Spinal cord (tissue), 10 donors: ENCODE results near the gene RPS5. TPM values are rescaled to one million over a fixed set of nuclear protein-coding genes. Genes with fewer than 3 reads are reported as not detected.
"Not testable (repeated sequence)": the region's sequence is repeated elsewhere in the genome, so short reads cannot be mapped to it uniquely, and the experiment has no call there.

Experiments used
- DNase-seq, 6 donors: peaks; one replicate each; pipeline versions ENCODE4 v3.0.0 to v3.0.0-alpha.2; 2013 to 2015; ENCODE audit warnings: low spot score in 6 of 6, low read depth in 4 of 6
- H3K27ac ChIP-seq: one replicate; pipeline ENCODE4 v1.5.1; 2013; ENCODE audit warnings: low read depth, low read length, control low read depth
- H3K27me3 ChIP-seq: one replicate; pipeline ENCODE4 v1.6.1; 2013; ENCODE audit warnings: low read length; ENCODE audit not compliant: control insufficient read depth, insufficient read depth
- H3K36me3 ChIP-seq: one replicate; pipeline ENCODE4 v1.6.1; 2013; ENCODE audit warnings: low read length; ENCODE audit not compliant: control insufficient read depth, insufficient read depth
- H3K4me1 ChIP-seq: one replicate; pipeline ENCODE4 v1.6.1; 2013; ENCODE audit warnings: low read length; ENCODE audit not compliant: control insufficient read depth, insufficient read depth
- H3K4me3 ChIP-seq: one replicate; pipeline ENCODE4 v1.5.1; 2013; ENCODE audit warnings: low read depth, low read length, control low read depth
- H3K9me3 ChIP-seq: one replicate; pipeline ENCODE4 v1.6.1; 2013; ENCODE audit warnings: low read length; ENCODE audit not compliant: control insufficient read depth, insufficient read depth
- WGBS: methylation state at CpG from one replicate; pipeline ENCODE4 v1.1.5; 2013; ENCODE audit warnings: missing lambda C conversion rate; ENCODE audit not compliant: insufficient coverage; 5-methylcytosine and 5-hydroxymethylcytosine counted together
- long read RNA-seq, 4 donors: transcript quantifications; one replicate each; lab custom pipeline, GENCODE V29; 2026
- polyA plus RNA-seq, 2 donors: library from polyadenylated mRNA; unstranded; fragments of 120-200 nt; gene quantifications; one replicate each; pipeline ENCODE4 v1.2.1, GENCODE V29; 2013; ENCODE audit not compliant: insufficient read length in 2 of 2
- total RNA-seq, 2 donors: library from RNA; depleted of rRNA in 1 of 2; stranded (reverse); fragments of 120-200 nt in 1 of 2; fragments of >200 nt in 1 of 2; gene quantifications; one replicate each; pipeline versions ENCODE4 v1.2.3 to v1.2.4, GENCODE V29; 2013 to 2014
- donor health status: healthy.

The RPS5 gene
- total RNA-seq (1,000 to 10,000 TPM in 1 of 2 donors, 100 to 1,000 TPM in 1; 925 to 1,177 TPM), polyA plus RNA-seq (100 to 1,000 TPM; 731 to 753 TPM)
- long read RNA-seq, donor 1, transcript RPS5-206 (4 exons, 970 nt) = minor isoform, 5 of 940 reads
- long read RNA-seq, donor 1, transcript RPS5-202 (5 exons, 1,520 nt) = minor isoform, 60 of 940 reads
- long read RNA-seq, donor 1, transcript RPS5-201 (6 exons, 740 nt) = major isoform, 588 of 940 reads
- long read RNA-seq, donor 1, transcript RPS5-207 (1 exons, 1,747 nt) = minor isoform, 7 of 940 reads
- long read RNA-seq, donor 1, partial matches to known transcripts = 118 of 940 reads
- long read RNA-seq, donor 1, other reads (novel, unspliced or antisense) = 154 of 940 reads
- long read RNA-seq, donor 2, transcript RPS5-206 (4 exons, 970 nt) = minor isoform, 6 of 265 reads
- long read RNA-seq, donor 2, transcript RPS5-202 (5 exons, 1,520 nt) = minor isoform, 11 of 265 reads
- long read RNA-seq, donor 2, transcript RPS5-201 (6 exons, 740 nt) = major isoform, 204 of 265 reads
- long read RNA-seq, donor 2, transcript RPS5-207 (1 exons, 1,747 nt) = minor isoform, 6 of 265 reads
- long read RNA-seq, donor 2, partial matches to known transcripts = 30 of 265 reads
- long read RNA-seq, donor 2, other reads (novel, unspliced or antisense) = 6 of 265 reads
- long read RNA-seq, donor 3, transcript RPS5-202 (5 exons, 1,520 nt) = minor isoform, 30 of 358 reads
- long read RNA-seq, donor 3, transcript RPS5-201 (6 exons, 740 nt) = major isoform, 278 of 358 reads
- long read RNA-seq, donor 3, partial matches to known transcripts = 41 of 358 reads
- long read RNA-seq, donor 3, other reads (novel, unspliced or antisense) = 0 of 358 reads
- long read RNA-seq, donor 4, transcript RPS5-207 (1 exons, 1,747 nt) = minor isoform, 40 of 2,541 reads
- long read RNA-seq, donor 4, transcript RPS5-208 (2 exons, 523 nt) = minor isoform, 14 of 2,541 reads
- long read RNA-seq, donor 4, transcript RPS5-202 (5 exons, 1,520 nt) = minor isoform, 151 of 2,541 reads
- long read RNA-seq, donor 4, transcript RPS5-201 (6 exons, 740 nt) = major isoform, 1,904 of 2,541 reads
- long read RNA-seq, donor 4, partial matches to known transcripts = 378 of 2,541 reads
- long read RNA-seq, donor 4, other reads (novel, unspliced or antisense) = 42 of 2,541 reads

DNA sequence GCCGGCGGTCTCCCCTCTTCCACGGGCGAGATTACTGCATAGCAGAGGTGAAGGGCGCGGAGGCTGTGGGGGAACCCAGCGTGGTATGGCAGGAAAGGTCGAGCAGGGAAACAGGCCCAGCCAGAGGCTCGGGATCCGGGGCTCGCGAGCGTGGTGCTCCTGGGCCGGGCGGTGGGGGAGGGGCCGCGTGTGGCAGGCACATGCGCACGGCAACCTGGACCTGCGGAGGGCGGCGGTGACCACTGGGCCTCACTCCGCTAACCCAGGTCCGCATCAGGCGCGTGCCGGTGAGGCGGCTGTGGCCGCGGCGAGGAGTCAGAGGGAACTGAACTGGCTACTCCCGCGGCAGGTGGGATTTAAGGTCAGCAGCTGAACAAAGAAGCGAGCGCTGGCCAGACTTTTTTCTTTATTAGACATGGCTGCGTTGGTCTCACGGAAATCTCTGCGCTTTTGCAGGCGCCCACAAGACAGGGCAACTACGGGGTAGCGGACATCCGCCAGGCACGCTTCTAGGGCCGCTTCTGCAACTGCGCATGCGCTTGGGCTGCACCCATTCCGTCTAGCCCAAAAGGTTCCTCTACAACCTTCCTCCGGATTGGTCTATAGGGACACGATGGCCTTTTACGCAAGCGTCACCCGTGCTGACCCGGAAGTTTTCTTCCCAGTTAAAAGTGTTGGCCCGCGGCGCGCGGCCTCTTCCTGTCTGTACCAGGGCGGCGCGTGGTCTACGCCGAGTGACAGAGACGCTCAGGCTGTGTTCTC is at the start of gene RPS5:
Gene RPS5 (plus strand): TSS at position 694 of the 762 bp plus-strand sequence. CDS start 869 bp downstream, outside the sequence.
- H3K36me3 ChIP-seq = peaks cover 27% of the 10 kb centered on the region
- H3K9me3 ChIP-seq = no peaks in the 10 kb centered on the region
- 0% methylated on average over 64 of the region's 64 CpGs for WGBS
- peak; percentile 90 to 100 (median 98) for DNase-seq
- no peaks in the 10 kb centered on the region for H3K27me3 ChIP-seq
- H3K4me3 ChIP-seq = peak within 1 kb of the TSS; percentile 88
- H3K27ac ChIP-seq = peak within 1 kb of the TSS; percentile 99
- H3K4me1 ChIP-seq = peaks cover 30% of the 10 kb centered on the region

DNA sequence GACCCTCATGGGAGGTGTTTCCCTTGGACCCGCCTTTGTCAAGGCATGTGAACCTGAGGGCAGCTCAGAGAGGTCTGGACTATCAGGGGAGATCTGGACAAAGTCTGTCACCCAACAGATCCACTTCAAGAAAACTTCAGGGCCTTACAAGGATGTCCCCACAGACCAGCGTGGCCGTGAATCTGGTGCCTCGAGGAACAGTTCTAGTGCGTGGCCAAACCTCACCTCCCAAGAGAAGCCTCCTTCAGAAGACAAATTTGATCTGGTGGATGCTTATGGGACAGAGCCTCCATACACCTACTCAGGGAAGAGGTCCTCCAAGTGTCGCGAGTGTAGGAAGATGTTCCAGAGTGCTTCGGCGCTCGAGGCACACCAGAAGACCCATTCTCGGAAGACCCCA is 48.7 kb upstream of the RPS5 start:
- Histone ChIP-seq H3K36me3 (peaks cover 60% of the 10 kb centered on the region), H3K27ac (no peak overlapping the region)
- 97% methylated on average over 10 of the region's 11 CpGs for WGBS

DNA sequence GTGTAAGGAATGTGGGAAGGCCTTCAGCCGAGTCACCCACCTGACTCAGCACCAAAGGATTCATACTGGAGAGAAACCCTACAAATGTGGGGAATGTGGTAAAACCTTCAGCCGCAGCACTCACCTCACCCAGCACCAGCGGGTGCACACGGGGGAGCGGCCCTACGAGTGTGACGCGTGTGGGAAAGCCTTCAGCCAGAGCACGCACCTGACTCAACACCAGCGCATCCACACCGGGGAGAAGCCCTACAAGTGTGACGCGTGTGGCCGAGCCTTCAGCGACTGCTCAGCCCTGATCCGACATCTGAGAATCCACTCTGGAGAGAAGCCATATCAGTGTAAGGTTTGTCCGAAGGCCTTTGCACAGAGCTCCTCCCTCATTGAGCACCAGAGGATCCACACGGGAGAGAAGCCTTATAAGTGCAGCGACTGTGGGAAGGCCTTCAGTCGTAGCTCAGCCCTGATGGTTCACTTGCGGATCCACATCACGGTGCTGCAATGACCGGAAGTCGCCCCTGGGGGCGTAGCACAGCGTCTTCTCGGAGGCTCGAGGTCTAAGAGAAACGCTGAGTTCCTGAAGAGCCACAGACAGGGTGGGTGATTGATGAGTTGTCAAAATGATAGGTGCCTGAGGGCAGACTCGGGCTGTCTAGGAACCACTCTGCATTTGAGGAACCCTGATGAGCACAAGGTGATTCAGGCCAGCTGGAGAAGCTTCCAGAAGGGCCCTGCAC is 48.1 kb upstream of the RPS5 start:
- no peak overlapping the region for H3K4me3 ChIP-seq
- WGBS = 69% methylated on average over 27 of the region's 30 CpGs
- no peaks in the 10 kb centered on the region for H3K9me3 ChIP-seq
- H3K4me1 ChIP-seq = no peaks in the 10 kb centered on the region
- H3K36me3 ChIP-seq = peaks cover 60% of the 10 kb centered on the region
- no peak for DNase-seq
- no peaks in the 10 kb centered on the region for H3K27me3 ChIP-seq
- no peak overlapping the region for H3K27ac ChIP-seq

More for the DNA sequence above, 48.7 kb upstream of the RPS5 start:
- no peaks in the 10 kb centered on the region for H3K9me3 ChIP-seq
- no peaks in the 10 kb centered on the region for H3K27me3 ChIP-seq
- DNase-seq = no peak
- no peak overlapping the region for H3K4me3 ChIP-seq
- H3K4me1 ChIP-seq = no peaks in the 10 kb centered on the region

DNA sequence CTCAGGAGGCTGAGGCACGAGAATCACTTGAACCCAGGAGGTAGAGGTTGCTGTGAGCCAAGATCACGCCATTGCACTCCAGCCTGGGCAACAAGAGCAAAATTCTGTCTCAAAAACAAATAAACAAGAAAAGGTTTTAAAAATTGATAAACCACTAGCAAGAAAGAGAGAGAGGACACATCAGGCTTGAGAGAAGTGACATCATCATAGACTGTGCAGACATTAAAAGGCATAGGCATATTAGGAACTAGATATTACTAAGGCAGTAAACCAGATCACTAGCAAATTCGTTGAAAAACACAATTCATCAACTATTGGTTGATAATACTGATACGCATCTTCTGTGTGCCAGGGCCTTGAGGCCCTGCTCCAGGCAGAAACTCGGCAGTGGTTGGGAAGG is 41.5 kb upstream of the RPS5 start:
- H3K27ac ChIP-seq = no peak overlapping the region
- WGBS = 70% methylated on average over 3 of the region's 5 CpGs

DNA sequence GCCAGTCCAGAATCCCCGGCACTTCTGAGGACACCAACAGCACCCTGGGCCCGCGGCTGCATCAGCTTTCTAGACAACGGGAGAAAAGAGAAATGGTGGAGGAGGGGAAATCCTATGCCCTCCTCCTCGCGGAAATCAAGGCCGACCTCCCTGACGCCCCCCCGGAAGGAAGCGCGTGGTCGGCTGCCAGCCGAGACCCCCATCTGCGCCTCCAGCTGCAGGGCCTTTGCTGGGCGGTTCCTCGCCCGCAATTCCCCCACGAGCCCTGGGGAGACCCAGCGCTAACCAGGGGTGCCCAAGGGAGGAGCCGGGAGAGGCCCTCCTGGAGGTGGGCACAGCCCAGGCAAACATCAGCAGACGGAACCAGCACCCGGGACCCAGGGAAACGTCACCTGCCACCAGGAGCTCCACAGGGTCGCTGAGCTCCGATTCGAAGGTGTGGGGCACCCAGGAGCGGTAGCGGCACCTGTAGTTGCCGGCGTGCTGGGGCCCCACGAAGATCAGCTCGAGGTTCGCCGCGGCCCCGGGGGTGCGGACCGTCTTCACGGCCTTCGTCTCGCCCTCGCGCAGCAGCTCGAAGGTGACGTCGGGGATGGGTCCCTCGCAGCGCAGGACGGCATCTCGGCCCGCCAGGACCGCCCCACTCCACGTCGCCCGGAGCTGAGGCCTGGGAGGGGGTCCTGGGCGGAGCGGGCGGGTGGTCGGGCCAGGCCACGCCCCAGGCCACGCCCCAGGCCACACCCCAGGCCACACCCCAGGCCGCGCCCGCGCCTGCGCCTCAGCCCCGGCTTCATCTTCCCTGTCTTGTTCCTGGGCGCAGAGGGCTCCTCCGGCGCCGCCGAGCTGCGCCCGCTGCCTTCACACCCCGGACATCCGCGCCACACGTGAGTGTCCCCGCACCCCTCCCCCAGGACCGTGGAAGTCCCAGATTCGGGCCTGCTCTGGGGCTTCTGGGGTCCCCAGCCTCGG is 39.8 kb upstream of the RPS5 start:
- peaks cover 12% of the 10 kb centered on the region for H3K36me3 ChIP-seq
- no peak overlapping the region for H3K27ac ChIP-seq
- H3K9me3 ChIP-seq = no peaks in the 10 kb centered on the region
- WGBS = under 1% methylated on average over 75 of the region's 82 CpGs
- H3K27me3 ChIP-seq = peaks cover 60% of the 10 kb centered on the region
- peak in 3 of 6 donors; percentile 17 to 78 (median 76) for DNase-seq
- peaks cover 28% of the 10 kb centered on the region for H3K4me1 ChIP-seq
- H3K4me3 ChIP-seq = peak overlapping the region; percentile 60

More for the DNA sequence above, 41.5 kb upstream of the RPS5 start:
- Histone ChIP-seq H3K4me1 (peaks cover 24% of the 10 kb centered on the region), H3K36me3 (peaks cover 7% of the 10 kb centered on the region), H3K27me3 (peaks cover 48% of the 10 kb centered on the region), H3K4me3 (no peak overlapping the region), H3K9me3 (no peaks in the 10 kb centered on the region)
- no peak for DNase-seq

DNA sequence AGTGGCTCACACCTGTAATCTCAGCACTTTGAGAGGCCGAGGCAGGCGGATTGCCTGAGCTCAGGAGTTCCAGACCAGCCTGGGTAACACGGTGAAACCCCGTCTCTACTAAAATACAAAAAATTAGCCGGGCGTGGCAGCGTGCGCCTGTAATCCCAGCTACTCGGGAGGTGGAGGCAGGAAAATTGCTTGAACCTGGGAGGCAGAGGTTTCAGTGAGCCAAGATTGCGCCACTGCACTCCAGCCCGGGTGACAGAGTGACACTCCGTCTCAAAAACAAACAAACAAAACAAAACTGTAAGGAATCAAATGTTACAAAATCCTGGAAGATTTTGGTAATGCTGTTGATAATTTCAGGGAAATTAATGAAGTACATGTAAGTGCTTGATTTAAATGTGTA is 39.0 kb upstream of the RPS5 start:
- not testable (repeated sequence) for DNase-seq, H3K27ac ChIP-seq, H3K9me3 ChIP-seq
- Histone ChIP-seq H3K27me3 (peaks cover 60% of the 10 kb centered on the region), H3K4me1 (peaks cover 28% of the 10 kb centered on the region), H3K4me3 (peak overlapping the region; percentile 50), H3K36me3 (peaks cover 13% of the 10 kb centered on the region)
- WGBS = 46% methylated on average over 2 of the region's 12 CpGs

DNA sequence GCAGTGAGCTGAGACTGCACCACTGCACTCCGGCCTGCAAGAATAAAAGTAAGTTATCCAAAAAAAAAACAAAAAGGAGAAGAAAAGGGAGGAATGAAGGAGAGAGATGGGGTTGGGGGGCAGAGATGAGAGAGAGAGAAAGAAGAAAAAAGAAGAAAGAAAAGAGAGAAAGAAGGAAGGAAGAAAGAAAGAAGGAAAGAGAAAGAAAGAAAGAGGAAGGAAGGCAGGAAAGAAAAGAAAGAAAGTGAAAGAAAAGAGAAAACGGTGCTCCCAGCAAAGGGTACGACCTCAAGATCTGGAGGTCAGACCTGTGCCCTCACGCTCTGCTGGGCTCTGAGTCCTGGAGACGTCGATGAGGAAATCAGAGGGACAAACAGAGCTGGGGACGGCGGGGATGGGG is 37.5 kb upstream of the RPS5 start:
- WGBS = 38% methylated on average over 8 of the region's 8 CpGs

More for the DNA sequence above, 37.5 kb upstream of the RPS5 start:
- H3K4me1 ChIP-seq = peaks cover 28% of the 10 kb centered on the region
- no peak overlapping the region for H3K4me3 ChIP-seq
- H3K9me3 ChIP-seq = no peaks in the 10 kb centered on the region
- peaks cover 60% of the 10 kb centered on the region for H3K27me3 ChIP-seq
- DNase-seq = no peak
- peaks cover 27% of the 10 kb centered on the region for H3K36me3 ChIP-seq
- no peak overlapping the region for H3K27ac ChIP-seq
